ENCODE data around the gene TRABD2B.

GRCh38 chr1:47816325-47817071 is 180.7 kb downstream of the TRABD2B start:
- no peak for TF ChIP-seq CTCF (CRISPR knock-in tag; IDR thresholded peaks at IDR 0.05)
- no peak for TF ChIP-seq MED8 (CRISPR knock-in tag; IDR thresholded peaks at IDR 0.05; ENCODE audit: insufficient replicate concordance)
- TF ChIP-seq KAT2B (IDR thresholded peaks at IDR 0.05; ENCODE audit: borderline replicate concordance, low read depth, low read length): no peak
- no peak for TF ChIP-seq BORCS8-MEF2B (CRISPR knock-in tag; IDR thresholded peaks at IDR 0.05)
- TF ChIP-seq ZNF546 (CRISPR knock-in tag; conservative IDR thresholded peaks at IDR 0.05): no peak
- TF ChIP-seq, protein P1, sequence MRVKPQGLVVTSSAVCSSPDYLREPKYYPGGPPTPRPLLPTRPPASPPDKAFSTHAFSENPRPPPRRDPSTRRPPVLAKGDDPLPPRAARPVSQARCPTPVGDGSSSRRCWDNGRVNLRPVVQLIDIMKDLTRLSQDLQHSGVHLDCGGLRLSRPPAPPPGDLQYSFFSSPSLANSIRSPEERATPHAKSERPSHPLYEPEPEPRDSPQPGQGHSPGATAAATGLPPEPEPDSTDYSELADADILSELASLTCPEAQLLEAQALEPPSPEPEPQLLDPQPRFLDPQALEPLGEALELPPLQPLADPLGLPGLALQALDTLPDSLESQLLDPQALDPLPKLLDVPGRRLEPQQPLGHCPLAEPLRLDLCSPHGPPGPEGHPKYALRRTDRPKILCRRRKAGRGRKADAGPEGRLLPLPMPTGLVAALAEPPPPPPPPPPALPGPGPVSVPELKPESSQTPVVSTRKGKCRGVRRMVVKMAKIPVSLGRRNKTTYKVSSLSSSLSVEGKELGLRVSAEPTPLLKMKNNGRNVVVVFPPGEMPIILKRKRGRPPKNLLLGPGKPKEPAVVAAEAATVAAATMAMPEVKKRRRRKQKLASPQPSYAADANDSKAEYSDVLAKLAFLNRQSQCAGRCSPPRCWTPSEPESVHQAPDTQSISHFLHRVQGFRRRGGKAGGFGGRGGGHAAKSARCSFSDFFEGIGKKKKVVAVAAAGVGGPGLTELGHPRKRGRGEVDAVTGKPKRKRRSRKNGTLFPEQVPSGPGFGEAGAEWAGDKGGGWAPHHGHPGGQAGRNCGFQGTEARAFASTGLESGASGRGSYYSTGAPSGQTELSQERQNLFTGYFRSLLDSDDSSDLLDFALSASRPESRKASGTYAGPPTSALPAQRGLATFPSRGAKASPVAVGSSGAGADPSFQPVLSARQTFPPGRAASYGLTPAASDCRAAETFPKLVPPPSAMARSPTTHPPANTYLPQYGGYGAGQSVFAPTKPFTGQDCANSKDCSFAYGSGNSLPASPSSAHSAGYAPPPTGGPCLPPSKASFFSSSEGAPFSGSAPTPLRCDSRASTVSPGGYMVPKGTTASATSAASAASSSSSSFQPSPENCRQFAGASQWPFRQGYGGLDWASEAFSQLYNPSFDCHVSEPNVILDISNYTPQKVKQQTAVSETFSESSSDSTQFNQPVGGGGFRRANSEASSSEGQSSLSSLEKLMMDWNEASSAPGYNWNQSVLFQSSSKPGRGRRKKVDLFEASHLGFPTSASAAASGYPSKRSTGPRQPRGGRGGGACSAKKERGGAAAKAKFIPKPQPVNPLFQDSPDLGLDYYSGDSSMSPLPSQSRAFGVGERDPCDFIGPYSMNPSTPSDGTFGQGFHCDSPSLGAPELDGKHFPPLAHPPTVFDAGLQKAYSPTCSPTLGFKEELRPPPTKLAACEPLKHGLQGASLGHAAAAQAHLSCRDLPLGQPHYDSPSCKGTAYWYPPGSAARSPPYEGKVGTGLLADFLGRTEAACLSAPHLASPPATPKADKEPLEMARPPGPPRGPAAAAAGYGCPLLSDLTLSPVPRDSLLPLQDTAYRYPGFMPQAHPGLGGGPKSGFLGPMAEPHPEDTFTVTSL (CRISPR knock-in tag; IDR thresholded peaks at IDR 0.05; ENCODE audit: borderline replicate concordance): no peak
- no peak for TF ChIP-seq ZNF274 (CRISPR knock-in tag; IDR thresholded peaks at IDR 0.05)
